PC-3 (cell line): ENCODE data around the gene AFF3. TPM values are rescaled to one million over a fixed set of nuclear protein-coding genes. Genes with fewer than 3 reads are reported as not detected.

Source experiments
- ATAC-seq: fragments of 200-7000 bp; cut with Tn5 transposase; 2 replicates; pipeline ENCODE4 v1.9.1; 2020; ENCODE audit warnings: mild to moderate bottlenecking, moderate library complexity
- BruUV-seq: library from RNA; stranded (reverse); fragments of 400-500 nt; replicated peaks from 2 replicates; lab custom pipeline; 2021; lab: Mats Ljungman, UMichigan
- CTCF ChIA-PET: fragments of 300-600 bp; sonication (Branson Sonifier 250); formaldehyde crosslinking; loops from one replicate; lab custom pipeline; 2022; ENCODE audit warnings: antibody characterized with exemption; lab: Charles Lee
- POLR2A ChIA-PET: fragments of 300-600 bp; sonication (Branson Sonifier 250); formaldehyde crosslinking; loops from one replicate; lab custom pipeline; 2022; ENCODE audit warnings: antibody characterized with exemption; ENCODE audit not compliant: unreplicated experiment; lab: Charles Lee
- DNase-seq: peaks from one replicate; pipeline ENCODE4 v3.0.0-alpha.2; 2015
- H2AFZ ChIP-seq: fragments of 300-600 bp; sonication (generic); 2 replicates; pipeline ENCODE4 v1.6.0; 2016; ENCODE audit warnings: antibody characterized with exemption, low read length
- H3F3A ChIP-seq: fragments of 300-600 bp; sonication (generic); one replicate; pipeline ENCODE4 v1.6.0; 2017; ENCODE audit warnings: antibody characterized with exemption, low read length, control low read depth, mild to moderate bottlenecking; ENCODE audit not compliant: unreplicated experiment
- H3K27ac ChIP-seq: fragments of 300-600 bp; sonication (generic); 2 replicates; pipeline ENCODE4 v1.5.1; 2016; ENCODE audit warnings: mild to moderate bottlenecking, low read length
- H3K27me3 ChIP-seq: fragments of 300-600 bp; sonication (generic); 2 replicates; pipeline ENCODE4 v1.6.1; 2016; ENCODE audit warnings: low read length, mixed read lengths
- H3K36me3 ChIP-seq: fragments of 300-600 bp; sonication (generic); 2 replicates; pipeline ENCODE4 v1.6.1; 2016; ENCODE audit warnings: low read depth, mixed run types, low read length, mixed read lengths
- H3K4me1 ChIP-seq: fragments of 300-600 bp; sonication (generic); 2 replicates; pipeline ENCODE4 v1.5.1; 2016; ENCODE audit warnings: low read length; ENCODE audit not compliant: insufficient read depth
- H3K4me2 ChIP-seq: fragments of 300-600 bp; sonication (generic); 2 replicates; pipeline ENCODE4 v1.6.0; 2016; ENCODE audit warnings: low read length
- H3K4me3 ChIP-seq: fragments of 300-600 bp; sonication (generic); 2 replicates; pipeline ENCODE4 v1.5.1; 2016; ENCODE audit warnings: mild to moderate bottlenecking, low read length, mixed read lengths
- H3K79me2 ChIP-seq: fragments of 300-600 bp; sonication (generic); 2 replicates; pipeline ENCODE4 v1.6.1; 2017; ENCODE audit warnings: low read length, mixed read lengths
- H3K9ac ChIP-seq: fragments of 300-600 bp; sonication (generic); 2 replicates; pipeline ENCODE4 v1.6.0; 2016; ENCODE audit warnings: mild to moderate bottlenecking, low read length
- H3K9me2 ChIP-seq: fragments of 300-600 bp; sonication (generic); replicated peaks from 2 replicates; pipeline ENCODE4 v1.6.1; 2016; ENCODE audit warnings: mixed run types, low read length, mixed read lengths
- H3K9me3 ChIP-seq: fragments of 300-600 bp; sonication (generic); 2 replicates; pipeline ENCODE4 v1.6.1; 2016; ENCODE audit warnings: low read length, mixed read lengths
- H4K20me1 ChIP-seq: fragments of 300-600 bp; sonication (generic); 2 replicates; pipeline ENCODE4 v1.6.1; 2016; ENCODE audit warnings: low read length, mixed read lengths
- EZH2 ChIP-seq: fragments of 300-600 bp; sonication (generic); IDR thresholded peaks from one replicate; pipeline ENCODE4 v1.6.1; 2017; ENCODE audit warnings: antibody characterized with exemption, mild to moderate bottlenecking, low read length; ENCODE audit not compliant: unreplicated experiment
- EZH2phosphoT487 ChIP-seq: fragments of 300-600 bp; sonication (generic); IDR thresholded peaks from 2 replicates; pipeline ENCODE4 v1.6.1; 2018; ENCODE audit warnings: mild to moderate bottlenecking, antibody characterized with exemption, low read length, borderline replicate concordance
- intact Hi-C: fragments of 100-400 bp; cut with micrococcal nuclease; formaldehyde crosslinking; loops from 2 replicates; pipeline ENCODE4 v1.9.0; 2023
- total RNA-seq: library from RNA; depleted of rRNA; stranded (reverse); fragments of >200 nt; gene quantifications from 2 replicates; pipeline ENCODE4 v1.2.3, GENCODE V29; 2014
- TF ChIP-seq, protein P1 (sequence below): fragments of 300-600 bp; sonication (generic); conservative IDR thresholded peaks from 2 replicates; pipeline ENCODE4 v1.5.1; 2017; ENCODE audit warnings: antibody characterized with exemption, low read depth, mild to moderate bottlenecking, low read length

The AFF3 gene
- total RNA-seq, 1 experiment from 2014 or later, result 0.04 TPM

DNA sequence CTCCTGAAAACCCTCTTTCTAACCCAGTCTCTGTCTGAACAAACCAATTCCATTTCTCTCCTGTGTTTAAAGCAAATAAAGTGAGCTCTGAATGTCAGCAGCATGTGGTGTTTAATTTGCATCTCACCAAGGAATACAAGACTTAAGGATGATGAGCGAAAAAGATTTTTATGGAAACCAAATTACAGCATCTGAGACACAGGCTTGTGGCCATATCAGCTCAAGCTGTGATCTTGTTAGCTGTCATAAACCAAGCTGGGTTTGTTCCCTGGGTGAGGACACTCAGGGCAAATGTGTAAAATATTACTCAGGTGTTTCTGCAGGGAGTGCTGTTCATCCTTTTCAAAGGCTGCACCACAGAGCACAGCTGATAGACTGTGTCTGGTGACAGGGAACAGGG is 523.2 kb downstream of the AFF3 start:
- DNase-seq (no peak), ATAC-seq (no peak)
- Histone ChIP-seq H3K9me3 (no peaks in the 10 kb centered on the region), H3K9me2 (no peaks in the 10 kb centered on the region), H2AFZ (no peak overlapping the region), H4K20me1 (no peaks in the 10 kb centered on the region), H3K4me1 (no peaks in the 10 kb centered on the region), H3K36me3 (no peaks in the 10 kb centered on the region), H3F3A (no peaks in the 10 kb centered on the region), H3K79me2 (no peaks in the 10 kb centered on the region), H3K27me3 (no peaks in the 10 kb centered on the region), H3K4me3 (no peak overlapping the region), H3K9ac (no peak overlapping the region), H3K4me2 (no peak overlapping the region), H3K27ac (no peak overlapping the region)
- TF ChIP-seq EZH2phosphoT487 (no peak), EZH2 (no peak)
- CTCF ChIA-PET, result no interaction called here
- BruUV-seq, result no TSS peak
- intact Hi-C loops, result no loop called here
- POLR2A ChIA-PET, result no interaction called here

DNA sequence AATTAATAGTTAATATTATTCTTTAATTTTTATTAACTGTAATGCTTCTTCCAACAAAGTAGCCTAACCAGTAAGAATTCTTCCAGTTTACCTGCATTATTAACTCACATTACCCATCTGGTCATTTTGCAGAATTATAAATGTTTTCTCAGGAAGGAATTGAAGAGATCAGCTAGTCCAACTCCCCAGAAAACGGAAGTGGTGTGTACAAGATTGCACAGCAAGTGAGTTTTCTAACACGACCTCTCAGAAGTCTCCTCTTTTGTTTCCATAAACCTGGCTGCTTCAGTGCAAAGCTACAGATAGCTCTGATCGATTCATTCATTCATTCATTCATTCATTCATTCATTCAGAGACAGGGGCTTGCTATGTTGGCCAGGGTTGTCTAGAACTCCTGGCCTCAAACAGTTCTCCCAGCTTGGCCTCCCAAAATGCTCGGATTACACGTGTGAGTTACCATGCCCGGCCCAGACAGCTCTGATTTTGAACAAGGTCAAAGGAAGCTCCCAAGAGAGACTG is 523.8 kb downstream of the AFF3 start:
- POLR2A ChIA-PET, result no interaction called here
- no TSS peak for BruUV-seq
- Histone ChIP-seq H3K4me3 (no peak overlapping the region), H4K20me1 (no peaks in the 10 kb centered on the region), H3K9me3 (no peaks in the 10 kb centered on the region), H3K27me3 (no peaks in the 10 kb centered on the region), H3K4me1 (no peaks in the 10 kb centered on the region), H3K9ac (no peak overlapping the region), H3K9me2 (no peaks in the 10 kb centered on the region), H3K4me2 (no peak overlapping the region), H3K27ac (no peak overlapping the region), H3F3A (no peaks in the 10 kb centered on the region), H3K36me3 (no peaks in the 10 kb centered on the region), H3K79me2 (no peaks in the 10 kb centered on the region), H2AFZ (no peak overlapping the region)
- no peak for DNase-seq
- intact Hi-C loops, result no loop called here
- TF ChIP-seq, protein P1, sequence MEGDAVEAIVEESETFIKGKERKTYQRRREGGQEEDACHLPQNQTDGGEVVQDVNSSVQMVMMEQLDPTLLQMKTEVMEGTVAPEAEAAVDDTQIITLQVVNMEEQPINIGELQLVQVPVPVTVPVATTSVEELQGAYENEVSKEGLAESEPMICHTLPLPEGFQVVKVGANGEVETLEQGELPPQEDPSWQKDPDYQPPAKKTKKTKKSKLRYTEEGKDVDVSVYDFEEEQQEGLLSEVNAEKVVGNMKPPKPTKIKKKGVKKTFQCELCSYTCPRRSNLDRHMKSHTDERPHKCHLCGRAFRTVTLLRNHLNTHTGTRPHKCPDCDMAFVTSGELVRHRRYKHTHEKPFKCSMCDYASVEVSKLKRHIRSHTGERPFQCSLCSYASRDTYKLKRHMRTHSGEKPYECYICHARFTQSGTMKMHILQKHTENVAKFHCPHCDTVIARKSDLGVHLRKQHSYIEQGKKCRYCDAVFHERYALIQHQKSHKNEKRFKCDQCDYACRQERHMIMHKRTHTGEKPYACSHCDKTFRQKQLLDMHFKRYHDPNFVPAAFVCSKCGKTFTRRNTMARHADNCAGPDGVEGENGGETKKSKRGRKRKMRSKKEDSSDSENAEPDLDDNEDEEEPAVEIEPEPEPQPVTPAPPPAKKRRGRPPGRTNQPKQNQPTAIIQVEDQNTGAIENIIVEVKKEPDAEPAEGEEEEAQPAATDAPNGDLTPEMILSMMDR, result no peak
- no peak for TF ChIP-seq EZH2phosphoT487
- TF ChIP-seq EZH2, result no peak
- no peak for ATAC-seq
- CTCF ChIA-PET, result no interaction called here

DNA sequence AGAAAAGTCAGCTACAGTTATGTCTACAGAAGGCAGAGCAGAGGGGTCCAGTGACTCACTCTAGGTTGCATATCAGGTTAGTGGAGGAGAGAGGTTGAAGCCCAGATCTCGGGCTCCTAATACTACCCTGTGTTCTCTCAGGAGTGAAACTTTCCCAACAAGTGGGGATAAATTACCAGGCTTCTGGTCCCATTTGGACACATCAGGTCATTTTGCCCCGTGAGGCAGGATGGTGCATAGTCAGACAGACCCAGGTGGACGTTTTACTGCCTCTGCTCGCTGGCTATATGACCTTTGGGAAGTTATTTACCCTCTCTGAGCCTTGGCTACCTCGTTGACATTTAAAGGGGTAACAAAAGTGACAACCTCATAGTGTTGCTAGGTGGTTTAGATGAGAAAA is 524.6 kb downstream of the AFF3 start:
- BruUV-seq, result no TSS peak
- intact Hi-C loops, result no loop called here
- CTCF ChIA-PET, result no interaction called here

More for the DNA sequence above, 524.6 kb downstream of the AFF3 start:
- Histone ChIP-seq H3K9ac (no peak overlapping the region), H2AFZ (no peak overlapping the region), H3F3A (no peaks in the 10 kb centered on the region), H3K4me1 (no peaks in the 10 kb centered on the region), H3K79me2 (no peaks in the 10 kb centered on the region), H3K27me3 (no peaks in the 10 kb centered on the region), H3K27ac (no peak overlapping the region), H3K9me2 (no peaks in the 10 kb centered on the region), H3K4me3 (no peak overlapping the region), H3K4me2 (no peak overlapping the region), H3K36me3 (no peaks in the 10 kb centered on the region), H4K20me1 (no peaks in the 10 kb centered on the region), H3K9me3 (no peaks in the 10 kb centered on the region)
- TF ChIP-seq EZH2phosphoT487, result no peak
- TF ChIP-seq, protein P1, result no peak
- TF ChIP-seq EZH2, result no peak
- DNase-seq (no peak), ATAC-seq (no peak)
- POLR2A ChIA-PET, result no interaction called here
